PC-9 (cell line): ENCODE data around the gene SLC44A4.

Source experiments
- CTCF ChIP-seq: fragments of 200-600 bp; sonication (generic); conservative IDR thresholded peaks from 2 replicates; pipeline ENCODE4 v1.6.1; 2017; ENCODE audit warnings: mixed run types, antibody characterized with exemption, mild to moderate bottlenecking, moderate library complexity
- EZH2 ChIP-seq: fragments of 200-600 bp; sonication (generic); IDR thresholded peaks from 2 replicates; pipeline ENCODE4 v1.8.0; 2017; ENCODE audit warnings: antibody characterized with exemption, low read depth

- TF ChIP-seq CTCF (no peak), EZH2 (no peak)
These were observed 20.1 kb downstream of the SLC44A4 start for GRCh38 chr6:31858707-31859106.
